C4-2B (cell line): ENCODE results near the gene SEZ6L2.

Experiments used
- H3K27ac ChIP-seq: fragments of 450-650 bp; 2 replicates; pipeline ENCODE4 v1.5.1; 2017
- CTCF ChIP-seq: fragments of 450-650 bp; conservative IDR thresholded peaks from 2 replicates; pipeline ENCODE4 v1.5.1; 2017; ENCODE audit warnings: mild to moderate bottlenecking
- ZFX ChIP-seq: fragments of 450-650 bp; IDR thresholded peaks from 2 replicates; pipeline ENCODE4 v1.6.1; 2017

SEZ6L2 gene

GRCh38 chr16:29858149-29858849 is 41.1 kb downstream of the SEZ6L2 start:
- TF ChIP-seq ZFX (no peak), CTCF (no peak)
- peak overlapping the region; percentile 58 for H3K27ac ChIP-seq

GRCh38 chr16:29857133-29857760 is 42.1 kb downstream of the SEZ6L2 start:
- no peak overlapping the region; the same call in 1 of the 2 replicates for H3K27ac ChIP-seq
- TF ChIP-seq CTCF (no peak), ZFX (no peak)

GRCh38 chr16:29854520-29855100 is 44.7 kb downstream of the SEZ6L2 start:
- no peak for TF ChIP-seq CTCF
- no peak overlapping the region for H3K27ac ChIP-seq

GRCh38 chr16:29852654-29853053 is 46.7 kb downstream of the SEZ6L2 start:
- TF ChIP-seq CTCF (no peak), ZFX (no peak)
- no peak overlapping the region for H3K27ac ChIP-seq

GRCh38 chr16:29850998-29851397 is 48.4 kb downstream of the SEZ6L2 start:
- no peak for TF ChIP-seq CTCF
- TF ChIP-seq ZFX: no peak
- no peak overlapping the region for H3K27ac ChIP-seq

- no peak overlapping the region for H3K27ac ChIP-seq
- TF ChIP-seq ZFX: no peak
- no peak for TF ChIP-seq CTCF
Measured at GRCh38 chr16:29849505-29849904, 49.8 kb downstream of the SEZ6L2 start.
